ENCODE results near the gene SMIM11.

GRCh38 chr21:34344584-34344983, 30.7 kb upstream of the SMIM11 start:
- TF ChIP-seq CTCF (conservative IDR thresholded peaks at IDR 0.05; ENCODE audit: low read depth, low read length) (no peak), EZH2 (IDR thresholded peaks at IDR 0.05; ENCODE audit: borderline replicate concordance, low read depth, low read length, poor library complexity, severe bottlenecking) (no peak)

Data from A673 (cell line).